ENCODE data around the gene SPTBN5. TPM values are rescaled to one million over a fixed set of nuclear protein-coding genes. Genes with fewer than 3 reads are reported as not detected.
A peak's percentile ranks its signal among the peaks of the same experiment; 100 is the strongest.

The SPTBN5 gene
- total and polyA plus RNA-seq, 8 donors, result 0.32 to 11.4 (median 0.84) TPM

- peak overlapping the region; percentile 10 to 49 (median 30) for H3K4me3 ChIP-seq
- WGBS, 2 donors, result 42 to 45% methylated on average over 12 to 14 of the region's 14 CpGs
- DNase-seq, result peak in 2 of 6 donors; percentile 54 to 73
- TF ChIP-seq CTCF (IDR thresholded peaks at IDR 0.05), result no peak
- peaks cover 0 to 9% (median 7%) of the 10 kb centered on the region in 3 donors for H3K4me1 ChIP-seq
- H3K9me3 ChIP-seq, result no peaks in the 10 kb centered on the region
- no peaks in the 10 kb centered on the region for H3K27me3 ChIP-seq
- intact Hi-C loops (cut with DNase I), result no loop called here
- no peak for FAIRE-seq
- H3K36me3 ChIP-seq, result no peaks in the 10 kb centered on the region
- no peak overlapping the region for H3K27ac ChIP-seq
- peak; percentile 28 to 57 (median 51) for ATAC-seq
Measured at GRCh38 chr15:41882689-41883483, 11.0 kb downstream of the SPTBN5 start.

GRCh38 chr15:41881920-41882688, 11.7 kb downstream of the SPTBN5 start:
- Histone ChIP-seq H3K4me1 (peaks cover 0 to 9% (median 7%) of the 10 kb centered on the region in 3 donors), H3K4me3 (peak overlapping the region; percentile 10 to 49 (median 30)), H3K36me3 (no peaks in the 10 kb centered on the region), H3K27ac (no peak overlapping the region), H3K27me3 (no peaks in the 10 kb centered on the region), H3K9me3 (no peaks in the 10 kb centered on the region)
- WGBS, 2 donors, result 14 to 15% methylated on average over 62 to 79 of the region's 81 CpGs
- no peak for FAIRE-seq
- peak; percentile 65 to 89 (median 73) for ATAC-seq
- peak; percentile 34 to 82 (median 62) for DNase-seq
- no peak for TF ChIP-seq CTCF (IDR thresholded peaks at IDR 0.05)
- intact Hi-C loops (cut with DNase I), result no loop called here

- DNase-seq, result no peak
- Histone ChIP-seq H3K4me1 (peaks cover 0 to 9% (median 7%) of the 10 kb centered on the region in 3 donors), H3K4me3 (peak overlapping the region in 2 of 4 donors; percentile 45 to 49), H3K27me3 (no peaks in the 10 kb centered on the region), H3K36me3 (no peaks in the 10 kb centered on the region), H3K9me3 (no peaks in the 10 kb centered on the region), H3K27ac (no peak overlapping the region)
- FAIRE-seq, result no peak
- 51 to 53% methylated on average over 10 of the region's 10 CpGs for WGBS, 2 donors
- no peak for ATAC-seq
- intact Hi-C loops (cut with DNase I), result no loop called here
- no peak for TF ChIP-seq CTCF (IDR thresholded peaks at IDR 0.05)
Measured at GRCh38 chr15:41881550-41881919, 12.3 kb downstream of the SPTBN5 start.

GRCh38 chr15:41881086-41881485, 12.8 kb downstream of the SPTBN5 start:
- peak in 1 of 6 donors; percentile 62 for DNase-seq
- FAIRE-seq, result no peak
- H3K36me3 ChIP-seq, result no peaks in the 10 kb centered on the region
- H3K4me3 ChIP-seq, result no peak overlapping the region
- 94 to 96% methylated on average over 8 of the region's 8 CpGs for WGBS, 2 donors
- no peak overlapping the region for H3K27ac ChIP-seq
- H3K27me3 ChIP-seq, result no peaks in the 10 kb centered on the region
- ATAC-seq, result no peak
- peaks cover 0 to 9% (median 7%) of the 10 kb centered on the region in 3 donors for H3K4me1 ChIP-seq
- TF ChIP-seq CTCF (IDR thresholded peaks at IDR 0.05), result no peak
- intact Hi-C loops (cut with DNase I), result no loop called here
- no peaks in the 10 kb centered on the region for H3K9me3 ChIP-seq

Measured in pancreas (tissue), 10 donors.